GM18511 (cell line): ENCODE measurements around the gene RFX8.

Source experiments
- ATAC-seq: cut with Tn5 transposase; IDR thresholded peaks from one replicate; pipeline ENCODE4 v1.9.1; 2021; ENCODE audit warnings: mild to moderate bottlenecking, moderate library complexity; ENCODE audit not compliant: unreplicated experiment

RFX8 gene

DNA sequence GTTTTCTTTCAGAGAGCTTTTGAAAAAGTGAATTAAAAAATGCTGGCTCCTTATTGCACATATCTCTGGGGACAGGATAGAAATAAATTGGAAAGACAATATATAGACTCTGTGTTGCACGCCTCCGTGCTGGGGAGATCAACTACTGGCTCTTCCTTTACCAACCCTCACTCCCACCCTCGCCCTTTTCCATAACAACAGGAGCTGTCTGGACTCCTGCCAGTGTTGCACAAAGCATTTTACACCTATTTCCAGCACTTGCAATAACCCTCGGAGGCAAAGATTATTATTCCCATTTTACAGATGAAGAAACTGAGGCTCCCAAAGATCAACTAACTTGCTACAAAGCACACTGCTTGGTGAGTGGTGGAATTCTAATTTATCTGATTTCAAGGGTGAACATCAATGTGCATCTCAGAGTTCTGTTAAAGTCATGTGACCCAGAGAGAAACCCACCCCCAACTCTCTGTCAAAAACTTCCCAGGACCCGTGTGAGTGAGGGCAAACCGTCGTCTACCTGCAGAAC, 91.8 kb downstream of the RFX8 start:
- ATAC-seq, result no peak

DNA sequence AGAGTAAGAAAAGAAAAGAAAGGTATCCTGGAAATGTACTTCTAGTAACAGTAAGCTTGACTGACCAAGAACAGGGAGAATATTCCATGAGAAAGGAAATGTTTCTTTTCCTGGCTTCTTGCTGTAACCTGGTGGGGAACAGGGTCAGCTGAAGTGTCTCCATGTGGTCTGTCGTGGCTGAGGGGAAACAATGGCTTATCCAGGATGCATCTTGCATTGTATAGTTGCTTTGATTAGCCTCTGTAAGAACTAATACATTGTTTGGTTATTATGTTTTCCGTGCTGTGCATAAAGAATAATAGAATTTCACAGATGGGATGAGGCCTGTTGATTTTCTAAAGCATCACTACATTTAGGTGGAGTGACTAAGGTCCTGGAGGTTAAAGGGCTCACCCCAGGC, 92.5 kb downstream of the RFX8 start:
- ATAC-seq, result no peak

DNA sequence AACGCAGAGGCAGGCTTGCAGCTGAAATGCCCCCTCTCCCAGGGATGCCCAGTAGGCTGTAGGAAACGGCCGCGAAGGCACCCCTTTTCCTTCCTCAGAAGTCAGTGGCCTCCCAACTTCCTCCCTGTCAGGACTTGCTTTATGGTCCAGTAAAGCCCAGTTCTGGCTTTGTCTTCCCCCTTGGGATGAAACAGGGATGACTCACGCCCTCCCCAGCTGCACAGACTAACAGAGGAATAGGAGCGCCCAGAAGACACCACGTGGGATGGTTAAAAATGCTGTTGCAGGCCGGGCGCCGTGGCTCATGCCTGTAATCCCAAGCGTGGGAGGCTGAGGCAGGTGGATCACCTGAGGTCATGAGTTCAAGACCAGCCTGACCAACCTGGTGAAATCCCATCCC, 94.5 kb downstream of the RFX8 start:
- no peak for ATAC-seq

DNA sequence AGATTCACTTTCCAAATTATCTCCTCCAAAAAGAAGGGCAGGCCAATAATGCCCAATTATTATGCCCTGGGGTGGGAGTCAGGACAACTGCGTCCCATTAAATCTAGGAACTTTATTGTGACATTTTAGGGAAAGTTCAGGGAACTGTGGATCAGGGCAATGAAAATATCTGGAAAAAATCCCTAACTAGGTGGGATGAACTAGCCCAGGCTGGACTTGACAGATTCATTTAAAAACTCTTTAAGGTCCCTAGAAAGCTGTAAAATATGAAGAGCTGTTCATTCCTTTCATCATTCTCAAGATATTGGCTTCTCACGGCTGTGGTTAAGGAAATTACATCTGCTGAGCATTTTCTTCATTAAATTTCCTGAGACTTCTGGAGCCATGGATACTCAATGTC, 95.8 kb downstream of the RFX8 start:
- no peak for ATAC-seq

DNA sequence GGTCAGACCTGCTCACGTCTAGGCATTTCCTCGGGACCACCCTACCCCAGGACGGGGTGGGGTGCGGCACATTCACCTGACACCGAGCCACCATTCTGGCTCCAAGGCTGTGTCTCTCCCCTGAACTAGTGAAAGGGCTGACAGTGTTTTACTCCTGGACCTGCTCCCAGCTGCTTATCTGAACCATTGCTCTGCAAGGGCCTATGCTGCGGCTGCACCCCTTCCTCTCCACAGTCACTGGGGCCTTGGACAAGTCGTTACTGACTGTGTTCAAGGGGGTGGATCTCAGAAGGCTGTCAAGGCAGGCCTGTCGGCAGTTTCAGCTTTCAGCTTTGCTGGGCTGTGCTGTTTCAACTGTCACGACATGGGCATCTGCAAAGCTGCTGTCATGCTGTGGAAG, 99.3 kb downstream of the RFX8 start:
- ATAC-seq, result no peak

DNA sequence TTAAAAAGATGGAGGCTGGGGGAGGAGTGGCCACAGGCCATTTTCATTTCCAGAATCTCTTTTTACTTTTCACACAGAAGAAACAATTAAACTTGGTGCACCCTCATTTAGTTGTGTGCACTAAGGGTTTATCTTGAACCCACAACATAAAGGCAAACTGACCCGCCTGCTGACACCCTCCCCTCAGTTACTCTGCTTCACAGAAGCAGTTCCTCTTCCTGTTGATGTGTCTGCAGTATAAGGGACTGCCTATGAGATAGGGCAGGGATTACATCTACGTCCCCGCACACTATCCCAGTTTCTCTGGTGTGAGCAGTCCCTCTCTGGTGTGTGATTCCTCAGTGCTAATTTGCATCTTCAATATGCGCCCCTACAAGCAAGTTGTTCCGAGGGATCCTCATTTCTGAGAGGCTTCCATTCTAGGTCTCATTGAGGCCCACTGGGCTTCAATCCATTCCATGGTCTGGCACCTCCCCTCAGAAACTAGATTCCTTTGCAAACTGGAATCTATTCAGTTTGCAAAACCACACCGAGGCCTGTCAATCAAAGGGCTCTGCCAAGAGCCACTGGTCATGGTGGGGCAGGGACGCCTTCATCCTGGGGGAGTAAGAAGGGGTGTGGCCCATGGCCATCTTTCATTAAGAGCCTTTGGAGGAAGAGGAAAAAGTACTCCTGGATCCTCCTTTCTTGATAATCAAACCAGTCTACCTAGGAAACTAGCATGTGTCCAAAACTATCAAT, 99.9 kb downstream of the RFX8 start:
- ATAC-seq, result no peak

DNA sequence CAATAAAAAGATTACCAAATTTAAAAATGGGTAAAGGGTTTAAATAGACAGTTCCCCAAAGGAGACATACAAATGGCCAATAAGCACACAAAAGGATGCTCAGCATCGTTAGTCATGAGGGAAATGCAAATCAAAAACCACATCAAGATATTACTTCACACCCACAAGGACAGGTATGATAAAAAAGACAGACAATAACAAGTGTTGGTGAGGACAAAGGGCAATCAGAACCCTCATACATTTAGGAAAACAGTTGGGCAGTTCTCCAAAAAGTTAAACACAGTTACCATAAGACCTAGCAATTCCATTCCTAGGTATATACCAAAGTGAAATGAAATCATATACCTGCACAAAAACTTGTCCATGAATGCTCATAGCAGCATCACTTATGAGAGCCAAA, 102.1 kb downstream of the RFX8 start:
- no peak for ATAC-seq

DNA sequence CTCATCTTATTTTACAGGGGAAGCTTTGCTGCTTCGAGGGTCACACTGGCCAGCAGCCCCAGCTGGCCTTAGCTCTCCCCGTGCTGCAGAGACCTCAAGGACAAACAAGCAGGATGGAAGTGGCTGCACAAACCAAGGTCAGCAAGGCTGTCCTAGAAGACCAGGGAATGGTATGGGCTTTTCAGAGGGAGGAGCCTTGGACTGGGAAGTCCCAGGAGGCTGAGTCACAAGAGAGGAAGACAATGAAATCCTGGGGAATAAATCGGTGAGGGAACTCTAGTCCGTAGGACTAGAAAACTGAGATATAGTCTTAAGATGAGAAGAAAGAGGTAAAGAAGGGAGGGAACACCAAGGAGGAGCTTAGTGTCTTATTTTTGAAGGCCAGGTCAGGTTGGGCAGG, 103.3 kb downstream of the RFX8 start:
- no peak for ATAC-seq

DNA sequence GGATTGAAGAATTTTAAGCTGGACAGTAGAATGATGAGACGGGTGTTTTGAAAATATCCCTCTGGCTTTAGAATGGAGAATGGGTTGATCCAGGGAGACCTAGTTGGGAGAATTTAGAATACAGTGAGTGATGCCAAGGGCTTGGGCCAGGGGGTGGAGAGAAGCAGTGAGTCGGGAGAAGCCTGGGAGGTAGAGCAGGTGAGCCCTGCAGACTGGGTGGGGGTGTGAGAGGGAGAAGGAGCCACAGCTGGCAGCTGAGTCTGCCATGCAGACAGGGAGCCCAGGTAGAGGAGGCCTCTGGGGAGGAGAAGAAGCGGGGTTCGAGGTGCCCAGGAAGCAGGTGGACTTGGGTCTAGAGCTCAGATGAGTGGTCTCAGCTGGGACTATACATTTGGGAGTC, 105.8 kb downstream of the RFX8 start:
- ATAC-seq, result no peak

DNA sequence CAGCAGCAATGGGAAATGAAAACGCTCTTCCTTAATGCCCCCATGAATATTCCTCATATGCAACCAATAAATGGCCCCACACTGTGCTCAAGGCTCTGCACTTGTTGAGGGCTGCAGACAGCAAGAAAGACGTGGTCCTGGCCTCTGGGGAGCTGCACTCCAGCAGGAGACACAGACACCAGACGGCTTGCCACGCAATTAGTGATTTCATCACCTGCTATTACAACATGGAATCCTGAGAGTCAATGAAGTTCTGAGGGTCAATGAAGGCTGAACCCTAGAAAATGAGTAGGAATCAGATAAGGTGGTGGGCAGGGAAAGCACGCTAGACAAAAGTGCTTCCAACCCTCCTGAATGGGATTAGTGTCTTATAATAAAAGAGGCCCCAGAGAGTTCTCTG, 106.5 kb downstream of the RFX8 start:
- ATAC-seq, result no peak

DNA sequence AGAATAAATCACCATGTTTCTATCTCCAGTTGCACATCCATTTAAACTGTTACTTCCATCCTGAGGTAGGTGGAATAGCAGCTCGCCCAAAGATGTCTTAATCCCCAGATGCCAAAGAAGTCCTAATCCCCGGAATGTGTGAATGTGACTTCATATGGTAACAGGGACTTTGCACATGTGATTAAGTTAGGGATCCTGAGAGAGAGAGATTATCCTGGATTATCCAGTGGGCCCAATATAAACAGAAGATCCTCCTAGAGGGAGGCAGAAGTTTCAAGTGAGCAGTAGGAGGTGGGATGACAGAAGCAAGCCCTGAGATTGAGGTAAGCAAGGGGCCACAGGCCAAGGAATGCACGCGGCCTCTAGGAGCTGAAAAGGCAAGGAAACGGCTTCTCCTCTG, 107.4 kb downstream of the RFX8 start:
- ATAC-seq, result no peak

DNA sequence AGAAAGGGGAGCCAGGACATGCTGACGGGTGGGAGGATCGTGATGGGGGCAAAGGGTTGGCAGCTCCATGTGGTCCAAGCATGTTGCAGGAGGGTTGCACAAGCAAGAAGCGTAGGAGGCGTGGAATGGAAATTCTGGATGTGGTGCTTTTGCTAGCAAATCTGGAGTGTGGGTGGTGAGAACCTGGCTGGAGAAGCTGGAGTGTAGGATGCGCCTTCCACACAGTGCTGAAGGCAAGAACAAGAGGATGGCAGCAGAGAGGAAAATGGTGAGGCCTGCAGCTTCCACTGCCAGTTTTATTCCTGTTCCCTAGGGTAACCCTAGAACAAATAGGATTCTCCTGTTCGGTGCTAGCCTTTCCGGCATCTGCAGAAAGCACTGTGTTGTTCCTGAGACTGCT, 110.0 kb downstream of the RFX8 start:
- ATAC-seq, result no peak

DNA sequence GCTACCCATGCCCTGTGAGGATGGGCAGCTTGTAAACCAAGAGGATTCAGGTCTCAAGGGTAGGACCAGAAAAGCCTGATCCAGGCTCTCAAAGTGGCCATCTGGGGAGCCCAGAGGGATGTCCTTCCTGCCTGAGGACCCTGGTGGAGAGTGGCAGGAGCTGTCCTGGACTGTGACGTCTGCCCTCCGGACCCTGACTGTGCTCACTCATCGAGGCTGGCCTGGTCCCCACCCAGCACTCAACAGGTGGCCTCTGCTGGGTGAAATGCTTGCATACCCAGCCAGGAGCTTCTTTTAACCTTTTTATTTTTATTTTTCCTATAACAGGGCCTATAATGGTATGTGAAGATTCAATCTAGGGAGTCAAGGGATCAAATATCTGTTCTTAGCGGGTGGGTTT, 112.1 kb downstream of the RFX8 start:
- ATAC-seq, result no peak

DNA sequence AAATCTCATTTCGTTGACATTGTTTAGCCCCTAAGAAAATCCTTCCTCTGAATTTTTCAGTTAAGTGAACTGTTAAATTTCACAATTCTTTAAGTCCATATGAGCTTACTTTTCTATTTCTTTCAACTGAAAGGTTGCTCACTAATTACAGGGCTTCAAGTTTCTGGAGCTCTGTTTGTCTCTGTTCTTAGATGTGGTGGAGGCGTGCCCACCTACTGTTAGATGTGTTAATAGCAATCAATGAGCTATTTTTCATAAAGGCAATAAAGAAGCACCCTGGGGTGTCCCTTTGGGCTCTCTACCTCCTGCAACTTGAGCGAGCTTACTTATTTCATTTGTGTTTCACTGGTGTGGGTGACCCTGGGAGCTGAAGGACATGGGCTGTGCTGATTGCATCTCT, 112.6 kb downstream of the RFX8 start:
- no peak for ATAC-seq

DNA sequence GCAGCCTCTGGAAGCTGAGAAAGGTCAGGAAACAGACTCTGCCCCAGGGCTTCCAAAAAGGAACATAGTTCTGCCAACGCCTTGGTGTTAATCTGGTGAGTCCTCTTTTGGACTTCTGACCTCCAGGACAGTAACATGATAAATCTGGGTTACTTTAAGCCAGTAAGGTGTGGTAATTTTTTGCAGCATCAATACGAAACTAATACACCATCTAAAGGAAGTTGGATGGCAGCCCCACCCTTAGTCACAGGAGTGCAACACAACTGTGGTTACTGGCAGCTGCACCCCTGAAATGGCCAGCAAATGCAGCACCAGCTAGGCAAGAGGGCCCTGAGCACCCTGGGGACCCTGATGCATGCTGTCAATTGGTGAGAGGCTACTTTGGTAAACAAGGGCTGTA, 113.4 kb downstream of the RFX8 start:
- no peak for ATAC-seq

DNA sequence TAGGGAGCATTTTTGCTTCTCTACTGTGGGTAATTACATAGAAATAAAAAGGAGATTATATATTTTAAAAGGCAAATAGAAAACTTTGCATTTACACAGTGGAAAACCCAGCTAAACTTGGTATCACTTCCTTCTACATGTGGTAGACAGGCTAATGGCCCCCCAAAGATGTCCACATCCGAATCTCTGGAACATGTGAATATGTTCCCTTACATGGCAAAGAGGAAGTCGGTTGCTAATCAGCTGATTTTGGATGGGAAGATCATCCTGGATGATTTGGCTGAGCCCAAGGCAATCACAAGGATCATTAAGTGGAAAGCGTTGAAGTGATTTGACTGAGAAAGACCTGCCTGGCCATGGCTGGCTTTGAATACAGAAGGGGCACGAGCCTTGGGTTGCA, 113.8 kb downstream of the RFX8 start:
- no peak for ATAC-seq

DNA sequence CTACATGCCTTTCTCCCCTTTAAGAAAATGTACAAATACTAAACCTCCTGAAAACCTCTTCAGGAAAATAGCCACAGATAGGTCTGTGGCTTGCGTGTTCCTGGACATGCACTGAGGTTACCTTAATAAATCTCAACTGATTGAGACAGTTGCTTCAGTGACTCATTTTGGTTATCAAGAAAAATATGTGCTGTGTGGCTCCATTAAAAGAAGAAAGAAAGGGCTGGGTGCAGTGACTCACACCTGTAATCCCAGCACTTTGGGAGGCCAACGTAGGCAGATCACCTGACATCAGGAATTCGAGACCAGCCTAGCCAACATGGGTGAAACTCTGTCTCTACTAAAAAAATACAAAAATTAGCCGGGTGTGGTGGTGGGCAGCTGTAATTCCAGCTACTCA, 114.7 kb downstream of the RFX8 start:
- ATAC-seq, result no peak

DNA sequence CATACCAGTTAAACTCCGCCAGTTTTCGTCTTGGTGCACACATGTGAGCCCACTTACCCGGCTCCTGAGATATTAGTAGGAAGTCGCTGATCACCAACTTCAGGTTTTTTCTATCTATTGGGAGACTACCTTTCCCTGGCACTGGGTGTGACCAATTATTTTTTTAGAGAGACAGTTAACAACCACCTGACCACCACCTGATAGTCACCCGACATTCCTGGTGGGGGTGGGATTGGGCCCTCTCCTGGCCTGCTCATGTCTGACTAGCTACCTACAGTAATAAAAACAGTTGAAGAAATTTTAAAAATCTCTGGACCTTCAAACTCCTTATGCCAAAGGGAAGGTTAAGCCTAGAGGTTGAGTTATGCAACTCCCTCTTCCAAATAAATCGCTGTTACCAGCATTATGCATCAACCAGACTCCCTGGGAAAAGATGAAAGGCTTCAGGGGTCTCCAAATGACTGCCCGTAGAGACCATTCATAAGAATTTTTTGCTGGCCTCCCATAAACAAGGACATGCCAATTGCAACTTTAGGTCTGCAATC, 115.4 kb downstream of the RFX8 start:
- no peak for ATAC-seq

DNA sequence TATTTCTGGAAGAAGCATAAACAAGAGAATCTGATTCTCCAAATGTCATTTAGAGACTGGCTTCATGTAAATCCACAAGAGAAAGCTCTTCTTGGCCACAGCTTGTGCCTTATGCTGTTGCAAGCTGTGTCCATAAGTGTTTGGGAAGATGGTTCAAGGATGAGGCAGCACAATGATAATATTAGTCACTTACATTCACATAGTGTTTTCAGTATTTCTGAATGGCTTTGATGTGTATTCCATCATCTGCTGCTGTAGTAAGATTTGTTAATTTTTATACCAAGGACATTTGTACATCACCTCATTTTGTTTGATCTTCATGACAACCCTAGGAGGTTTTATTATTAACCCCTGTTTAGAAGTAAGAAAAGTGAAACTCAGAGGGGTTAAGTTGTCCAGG, 117.5 kb downstream of the RFX8 start:
- ATAC-seq, result no peak

DNA sequence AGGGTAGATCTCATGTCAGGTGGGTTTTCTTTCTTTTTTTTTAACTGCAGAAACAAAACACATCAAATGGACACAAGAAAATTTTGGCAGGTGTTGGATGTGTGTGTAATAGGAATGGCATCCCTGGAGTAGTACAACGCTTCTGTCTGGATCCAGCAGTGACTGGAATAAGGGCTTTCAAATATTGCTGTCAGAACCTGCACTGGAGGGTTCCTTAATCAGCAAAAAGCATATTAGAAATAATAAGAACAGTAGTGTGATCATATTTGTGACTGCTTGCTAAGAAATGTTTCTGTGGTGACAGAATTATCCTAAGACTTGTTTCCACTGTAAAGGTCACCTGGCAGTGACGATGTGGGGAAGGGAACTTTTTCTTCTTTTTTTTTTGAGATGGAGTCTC, 118.4 kb downstream of the RFX8 start:
- ATAC-seq, result no peak

DNA sequence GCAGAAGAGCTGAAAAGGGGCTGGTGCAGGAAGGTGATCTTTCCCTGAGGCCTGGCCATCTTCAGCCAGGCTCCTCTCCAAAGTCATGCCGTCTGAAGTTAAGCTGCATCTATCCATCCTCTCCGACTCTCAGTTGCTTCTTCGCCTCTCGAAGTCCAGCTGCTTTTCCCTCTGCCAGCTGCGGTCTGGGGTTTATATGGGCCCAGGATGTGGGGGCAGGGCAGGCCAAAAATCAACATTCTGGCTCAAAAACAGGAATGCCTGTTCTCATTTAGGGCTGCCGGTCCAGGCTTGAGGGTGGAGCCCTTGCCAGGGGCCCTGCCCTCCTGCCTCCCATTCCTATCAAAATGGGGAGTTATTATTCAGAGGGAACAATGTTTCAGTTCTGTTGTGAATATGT, 118.9 kb downstream of the RFX8 start:
- no peak for ATAC-seq

DNA sequence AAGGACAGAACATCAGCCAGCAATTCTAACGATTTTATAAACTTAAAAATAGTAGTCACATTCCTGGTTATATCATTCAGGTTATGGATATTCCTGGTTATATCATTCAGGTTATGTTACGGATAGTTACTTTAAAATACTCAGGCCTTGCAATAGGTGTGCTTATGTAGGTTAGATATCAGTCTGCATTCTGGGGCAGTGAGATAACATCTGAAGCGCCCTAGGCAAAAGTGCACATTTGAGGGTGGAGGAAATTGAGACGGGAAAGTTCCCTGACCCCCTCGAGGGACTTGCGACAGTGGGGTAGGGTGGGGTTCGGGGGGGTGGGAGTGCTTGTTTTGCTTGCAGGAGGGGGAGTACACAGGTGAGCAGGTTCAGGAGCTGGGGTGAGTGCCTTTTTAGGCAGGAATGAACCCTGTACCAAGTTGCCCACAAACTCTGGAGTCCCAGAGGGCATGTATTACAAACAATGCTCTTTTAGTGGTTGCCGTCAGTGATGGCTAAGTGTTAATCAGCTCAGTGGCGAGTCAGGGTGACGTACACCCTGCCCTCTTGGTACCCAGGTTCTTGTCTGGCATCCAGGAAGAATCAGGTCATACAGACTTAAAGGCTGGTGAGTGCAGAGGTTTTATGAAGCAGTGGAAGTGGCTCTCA, 119.4 kb downstream of the RFX8 start:
- no peak for ATAC-seq
